ENCODE measurements around the gene BHLHE40.

Gene BHLHE40

DNA sequence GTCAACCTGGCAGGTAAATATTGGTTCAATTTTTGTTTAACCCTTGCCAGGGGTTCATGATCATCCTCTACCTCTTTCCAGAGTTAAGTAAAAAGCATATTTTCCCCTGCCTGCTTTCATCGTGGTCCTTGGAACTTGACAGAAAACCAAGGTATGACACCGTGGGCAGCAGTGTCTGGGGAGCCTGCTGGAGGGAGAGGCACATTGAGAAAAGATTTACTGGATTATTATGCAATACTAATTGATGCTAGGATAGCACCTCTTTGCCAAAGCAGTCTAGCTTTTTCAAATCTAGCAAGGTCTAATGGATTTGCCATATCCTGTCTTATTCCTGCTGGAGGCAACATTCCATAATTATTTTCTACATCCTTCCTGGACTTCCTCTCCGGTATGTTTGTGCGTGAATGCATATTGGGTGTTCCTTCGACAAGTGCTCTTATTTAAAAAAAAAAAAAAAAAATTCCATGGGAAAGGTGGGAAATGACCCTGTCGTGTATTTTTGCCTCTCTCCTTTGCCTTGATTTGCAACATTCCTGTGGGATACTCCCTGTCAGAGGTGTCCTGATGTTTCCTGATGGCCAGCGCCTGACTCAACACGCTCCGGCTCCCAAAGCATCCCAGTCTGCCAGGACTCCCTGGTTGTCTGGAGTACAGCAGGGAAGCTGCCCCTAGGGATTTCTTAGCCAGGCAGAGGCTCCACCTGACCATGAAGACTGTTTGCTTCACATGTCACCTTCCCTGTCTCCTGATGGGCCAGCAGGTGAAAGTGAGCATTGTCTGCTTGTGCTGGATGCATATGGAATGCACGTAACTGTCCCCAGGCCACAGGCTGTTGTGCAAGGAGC lies 6.3 kb downstream of the BHLHE40 start:
- no peak for DNase-seq

DNA sequence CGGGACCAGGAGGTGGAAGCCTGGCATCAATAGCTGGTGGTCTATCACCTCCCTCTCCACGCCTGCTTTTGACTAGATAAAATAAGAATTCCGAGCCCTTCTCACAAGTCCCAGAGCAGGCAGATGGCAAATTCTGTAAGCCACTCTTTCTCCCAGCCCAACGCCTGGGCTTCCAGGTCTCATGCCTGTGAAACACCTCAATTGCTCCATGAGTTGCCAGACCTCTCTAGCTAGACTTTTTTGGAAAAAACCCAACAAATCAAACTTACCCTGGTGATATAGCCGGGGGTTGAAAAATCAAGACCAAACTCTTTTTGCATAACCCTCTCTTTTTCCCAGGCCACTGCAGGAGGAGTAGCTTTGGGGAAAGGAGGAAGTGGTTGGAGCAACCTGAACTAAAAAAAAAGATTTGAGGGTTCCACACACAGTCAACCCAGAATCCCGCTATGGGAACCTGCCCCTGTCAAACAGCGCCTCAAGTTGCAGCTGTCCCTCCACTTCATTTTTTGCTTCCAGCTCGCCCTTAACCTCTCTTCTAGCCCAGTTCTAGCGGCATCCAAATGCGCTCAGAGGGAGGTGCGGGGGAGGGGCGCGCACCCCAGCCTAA lies 7.0 kb downstream of the BHLHE40 start:
- DNase-seq, result no peak

DNA sequence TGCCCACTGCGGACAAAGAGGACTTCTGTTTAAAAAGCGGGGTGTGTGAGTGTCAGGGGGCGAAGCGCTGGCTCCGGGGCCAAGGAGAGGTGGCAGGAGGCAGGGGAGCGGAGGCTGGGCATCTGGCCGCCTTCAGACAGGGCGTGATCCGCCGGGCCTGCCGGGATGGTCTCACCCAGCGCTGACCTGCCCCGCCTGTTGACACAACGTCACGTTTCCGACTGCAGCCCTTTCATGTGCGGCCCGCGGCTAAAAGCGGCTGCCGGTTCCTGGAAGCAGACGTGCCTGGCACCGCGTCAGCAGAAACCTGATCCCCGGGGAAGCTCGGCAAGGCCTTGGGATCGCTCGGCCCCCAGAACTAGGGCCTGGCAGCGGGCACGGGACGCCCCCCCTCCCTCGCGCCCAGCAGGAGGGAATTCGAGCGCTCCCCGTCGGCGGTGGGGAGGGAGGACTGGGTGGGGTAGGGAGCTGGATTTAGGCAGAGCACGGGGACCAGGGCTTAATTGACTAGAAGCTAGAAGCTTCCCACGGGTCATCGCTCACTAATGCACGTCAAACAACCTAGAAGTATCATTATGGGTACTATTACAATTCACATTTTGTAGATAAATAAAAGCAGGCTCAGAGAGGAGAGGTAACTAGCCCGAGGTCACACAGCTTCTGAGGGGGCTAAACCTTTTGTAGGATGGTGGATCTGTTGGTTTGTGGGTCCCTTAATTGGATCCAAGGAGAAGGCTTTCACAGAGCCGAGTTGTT lies 7.7 kb downstream of the BHLHE40 start:
- DNase-seq, result no peak

DNA sequence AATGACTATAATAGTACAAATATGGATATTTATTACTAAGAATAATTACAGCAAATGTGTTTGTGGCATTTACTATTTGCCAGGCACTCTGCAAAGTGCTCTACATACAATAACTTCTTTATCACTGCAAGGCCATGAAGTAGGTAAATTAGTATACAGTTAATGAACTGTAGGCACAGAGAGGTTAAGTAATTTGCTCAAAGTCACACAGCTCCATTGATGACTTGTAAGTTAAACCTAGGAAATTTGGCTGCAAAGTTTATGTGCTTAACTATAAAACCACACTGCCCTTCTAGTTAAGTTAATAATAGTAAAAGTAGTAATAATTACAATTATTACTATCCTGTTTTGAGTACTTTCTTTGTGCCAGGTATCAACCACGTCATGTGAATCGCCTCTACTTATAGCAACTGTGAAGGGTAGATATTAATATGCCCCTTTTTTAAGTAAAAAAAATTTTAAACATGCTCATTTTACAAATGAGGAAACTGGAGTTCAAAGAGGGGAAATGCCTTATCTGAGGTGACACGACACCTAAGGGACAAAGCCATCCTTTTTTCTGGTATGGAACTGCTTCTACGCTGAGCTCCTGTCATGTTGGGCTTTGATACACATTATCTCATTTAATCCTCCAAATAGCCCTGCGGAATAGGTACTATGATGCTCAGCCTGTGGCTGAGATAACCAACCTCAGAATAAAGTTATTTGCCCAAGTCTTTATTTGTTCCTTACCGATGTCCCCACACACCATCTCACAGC lies 8.5 kb downstream of the BHLHE40 start:
- DNase-seq, result no peak

DNA sequence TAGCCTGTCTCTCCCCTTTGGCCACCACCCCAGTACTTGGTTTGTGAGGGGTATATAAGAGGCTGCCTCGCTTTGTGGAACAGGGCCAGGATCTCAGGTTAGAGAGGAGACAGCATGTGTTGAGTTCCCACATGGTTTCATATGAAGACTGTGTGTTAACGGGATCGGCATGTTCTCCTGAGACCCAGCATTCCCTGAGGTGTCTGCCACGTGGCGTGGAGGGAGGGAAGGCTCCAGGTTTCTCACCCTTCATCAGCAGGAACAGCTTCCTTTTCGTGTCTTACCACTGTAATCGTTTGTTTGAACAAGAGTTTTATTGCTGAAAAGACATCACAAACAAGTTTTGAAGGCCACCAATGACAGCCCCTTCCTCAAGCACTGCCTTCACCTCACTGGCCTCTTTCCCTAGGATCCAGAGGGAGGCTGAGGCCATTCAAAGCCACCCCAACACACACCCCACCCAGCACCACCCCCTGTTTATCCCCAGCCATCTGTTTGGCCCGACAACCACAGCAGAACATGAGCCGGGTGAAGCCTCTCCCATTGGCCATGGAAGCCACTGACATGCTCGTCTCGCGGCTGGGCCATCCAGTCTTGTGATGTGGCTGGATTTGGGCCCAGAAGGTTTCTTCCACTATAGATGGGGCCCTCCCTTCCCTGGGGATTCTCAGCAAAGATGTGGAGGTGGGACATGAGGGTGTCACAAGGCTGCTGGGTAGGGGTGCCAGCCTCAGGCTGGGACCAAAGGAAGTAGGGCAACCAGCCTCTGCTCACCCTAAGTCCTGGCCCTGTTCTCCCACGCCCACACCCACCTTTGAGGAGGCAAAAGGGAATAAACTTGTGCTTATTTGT lies 10.0 kb downstream of the BHLHE40 start:
- no peak for DNase-seq

DNA sequence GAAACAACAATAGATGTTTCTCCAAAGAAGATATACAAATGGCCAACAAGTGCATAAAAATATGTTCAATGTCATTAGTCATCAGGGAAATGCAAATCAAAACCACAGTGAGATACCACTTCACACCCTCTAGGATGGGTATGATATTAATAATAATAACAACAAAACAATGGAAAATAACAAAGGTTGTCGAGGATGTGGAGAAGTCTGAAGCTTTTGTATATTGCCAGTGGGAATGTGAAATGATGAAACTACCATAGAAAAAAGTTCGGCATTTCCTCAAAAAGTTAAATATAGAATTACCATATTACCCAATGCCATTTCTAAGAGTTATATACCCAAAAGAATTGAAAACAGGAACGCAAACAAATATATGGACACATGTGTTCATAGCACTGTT lies 10.8 kb downstream of the BHLHE40 start:
- DNase-seq, result no peak

DNA sequence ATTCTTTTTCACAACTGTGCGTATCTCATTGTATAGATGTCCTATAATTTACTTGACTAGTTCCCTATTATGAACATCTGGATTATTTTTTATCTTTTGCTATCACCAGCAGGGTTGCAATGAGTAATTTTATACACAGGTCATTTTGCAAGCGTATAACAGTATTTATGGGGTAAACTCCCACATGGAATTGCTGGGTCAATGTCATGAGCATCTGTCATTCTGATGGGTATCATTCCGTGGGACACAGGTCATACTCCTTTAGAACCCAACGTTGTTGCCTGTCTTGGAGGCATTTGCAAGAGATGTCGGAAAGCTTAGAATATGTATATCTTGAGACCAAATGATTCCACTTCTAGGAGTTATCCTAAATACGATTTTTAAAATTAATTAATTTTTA lies 12.9 kb downstream of the BHLHE40 start:
- no peak for DNase-seq

DNA sequence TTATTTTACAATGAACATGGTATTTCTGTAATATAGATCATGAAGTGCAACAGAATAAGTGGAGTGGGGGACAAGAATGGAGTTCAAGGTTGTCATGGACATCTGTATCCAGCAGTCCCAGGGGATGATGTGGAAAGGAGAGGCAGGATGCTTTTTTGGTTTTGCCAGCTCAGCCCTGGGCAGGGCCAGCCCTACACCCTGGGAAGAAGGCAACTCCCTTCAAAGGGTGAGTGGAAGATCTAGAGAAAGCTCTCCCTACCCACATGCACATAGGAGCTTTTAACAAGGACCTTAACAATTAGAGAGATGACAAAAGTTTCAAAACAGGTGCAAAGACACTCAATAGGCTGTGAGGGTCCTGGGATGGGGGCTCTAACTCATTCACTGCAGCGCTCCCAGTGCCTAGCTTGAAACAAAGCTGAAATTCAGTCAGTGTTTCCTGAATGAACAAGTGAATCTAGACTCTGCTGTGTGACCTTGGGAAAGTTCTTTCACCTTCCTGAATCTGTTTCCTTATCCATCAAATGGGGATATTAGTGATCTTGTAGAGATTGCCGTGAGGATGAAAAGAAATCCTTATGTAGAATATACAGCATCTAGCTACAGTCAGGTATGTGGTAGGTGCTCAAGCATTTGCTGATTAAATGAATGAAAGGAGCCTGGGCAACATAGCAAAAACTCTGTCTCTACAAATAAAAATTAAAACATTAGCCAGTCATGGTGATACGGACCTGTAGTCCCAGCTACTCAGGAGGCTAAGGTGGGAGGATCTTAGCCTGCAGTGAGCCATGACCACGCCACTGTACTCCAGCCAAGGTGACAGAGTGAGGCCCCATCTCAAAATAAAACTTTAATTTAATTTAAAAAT lies 14.3 kb downstream of the BHLHE40 start:
- DNase-seq, result no peak

DNA sequence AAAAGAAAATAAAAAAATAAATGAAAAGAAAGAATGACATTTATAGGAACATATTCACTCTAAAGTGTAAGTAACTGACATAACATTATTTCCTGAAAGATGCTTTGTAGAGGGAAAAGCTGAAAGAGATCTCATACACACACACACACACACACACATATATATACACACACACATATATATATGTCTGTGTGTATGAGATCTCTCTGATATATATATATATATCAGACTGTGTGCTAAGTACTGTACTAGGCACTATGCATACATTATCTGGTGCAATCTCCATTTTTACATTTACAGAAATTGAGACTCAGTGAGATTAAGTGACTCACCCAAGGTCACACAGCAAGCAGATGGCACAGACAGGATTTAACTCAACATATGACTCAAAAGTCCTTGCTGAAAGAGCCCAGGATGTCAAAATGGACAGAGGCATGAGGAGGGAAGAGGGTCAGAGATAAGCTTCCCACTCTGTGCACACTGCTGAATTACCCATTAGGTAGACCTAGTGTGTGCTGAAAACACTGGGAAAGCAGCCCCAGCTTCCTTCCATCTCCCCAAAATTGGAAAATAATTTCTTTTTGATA lies 15.0 kb downstream of the BHLHE40 start:
- DNase-seq, result no peak

DNA sequence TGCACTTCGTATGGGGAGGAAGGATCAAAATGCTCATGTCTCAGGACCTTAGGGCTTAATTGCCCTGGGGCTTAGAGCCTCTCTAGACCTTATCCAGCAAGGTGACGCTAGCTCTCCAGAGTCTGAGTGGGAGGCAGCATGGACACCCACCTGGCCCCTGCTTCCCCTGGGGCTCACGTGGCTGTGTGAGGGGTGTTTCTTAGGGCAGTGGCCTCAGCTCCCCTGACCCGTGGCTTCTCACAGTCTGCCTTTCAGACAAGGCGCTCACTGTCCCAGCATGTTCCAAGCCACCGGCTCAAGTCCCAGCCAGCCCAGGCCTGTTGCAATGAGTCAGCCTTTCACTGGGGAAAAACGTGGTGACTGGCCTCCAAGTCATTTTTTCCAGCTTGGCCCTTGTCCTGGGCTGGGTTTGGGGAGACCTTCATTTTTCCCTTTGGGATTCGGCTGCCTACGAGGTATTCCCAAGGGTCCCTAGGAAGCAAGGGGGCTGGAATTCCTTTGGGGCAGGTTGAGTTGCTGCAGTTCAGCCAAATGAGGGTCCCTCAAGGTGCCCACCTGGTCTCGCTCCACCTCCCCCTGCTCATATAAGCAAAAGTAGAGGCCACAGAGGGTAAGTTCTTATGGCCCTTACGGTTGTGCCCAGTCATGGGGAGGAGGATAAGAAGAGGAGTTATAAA lies 15.7 kb downstream of the BHLHE40 start:
- DNase-seq, result no peak

DNA sequence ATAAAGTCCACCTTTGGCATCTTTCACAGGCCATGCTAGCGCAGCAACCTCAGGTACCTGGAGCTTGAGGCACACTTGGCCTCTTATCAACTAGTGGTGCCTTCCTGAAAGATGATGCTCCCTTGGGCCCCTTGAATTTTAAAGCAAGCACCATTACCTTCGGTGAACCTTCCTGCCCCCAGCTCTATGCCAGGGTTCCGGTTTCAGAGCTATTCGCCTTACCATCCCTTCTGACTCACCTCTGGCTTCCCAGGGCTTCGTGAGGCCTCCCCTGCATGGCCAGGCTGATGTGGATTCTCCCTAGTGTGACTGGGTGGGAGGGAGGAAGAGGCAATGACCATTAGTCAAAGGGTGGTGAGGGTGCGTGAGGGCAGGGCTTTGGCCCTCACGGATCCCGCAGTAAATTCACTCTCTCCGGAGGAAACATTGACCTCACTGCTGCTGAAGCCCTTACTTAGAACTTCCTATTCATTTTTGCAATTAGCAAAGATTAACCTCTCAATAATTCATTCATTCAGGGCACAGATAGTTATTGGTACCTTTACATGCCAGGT lies 16.3 kb downstream of the BHLHE40 start:
- no peak for DNase-seq

DNA sequence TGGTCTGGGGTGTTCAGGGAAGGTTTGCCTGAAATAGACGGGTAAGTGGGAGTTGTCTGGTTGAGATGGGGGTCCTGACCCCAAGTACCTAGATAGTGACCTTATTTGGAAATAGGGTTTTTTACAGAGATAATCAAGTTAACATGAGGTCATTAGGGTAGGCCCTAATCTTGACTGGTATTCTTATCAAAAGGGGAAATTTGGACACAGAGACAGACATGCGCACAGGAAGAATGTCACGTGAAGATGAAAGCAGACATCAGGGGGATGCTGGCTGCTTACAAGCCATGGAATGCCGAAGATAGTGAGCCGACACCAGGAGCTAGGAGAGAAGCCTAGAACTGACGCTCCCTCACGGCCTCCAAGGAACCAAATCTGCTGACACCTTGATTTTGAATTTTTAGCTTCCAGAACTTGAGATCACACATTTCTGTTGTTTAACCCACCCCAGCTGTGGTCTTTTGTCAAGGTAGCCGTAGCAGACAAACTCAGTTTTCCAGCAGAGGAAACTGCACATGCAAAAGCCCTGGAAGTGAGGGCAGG lies 17.1 kb downstream of the BHLHE40 start:
- DNase-seq, result no peak

DNA sequence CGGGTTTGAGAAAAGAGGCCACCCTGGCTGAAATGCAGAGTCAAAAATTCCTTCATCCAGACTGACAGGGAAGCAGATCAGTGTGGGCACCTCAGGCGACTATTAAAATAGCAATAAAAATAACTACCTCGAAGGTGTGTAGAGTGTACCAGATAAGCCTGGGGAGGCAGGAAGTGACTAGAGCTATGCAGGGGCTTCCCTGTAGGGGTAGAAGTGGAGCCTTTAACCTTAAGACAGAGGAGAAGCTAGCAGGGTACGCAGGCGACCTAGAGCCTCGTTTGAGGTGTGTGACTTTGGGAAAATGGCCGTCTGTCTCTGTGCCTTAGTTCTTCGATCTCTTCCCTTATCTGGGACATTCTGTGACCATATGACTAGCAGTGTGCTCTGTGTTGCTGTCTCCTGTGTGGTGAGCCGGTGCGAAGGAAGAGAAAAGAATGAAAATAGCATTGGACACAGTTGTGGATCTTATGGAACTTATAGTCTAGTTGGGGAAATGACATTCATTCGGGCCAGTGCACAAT lies 17.6 kb downstream of the BHLHE40 start:
- DNase-seq, result no peak

DNA sequence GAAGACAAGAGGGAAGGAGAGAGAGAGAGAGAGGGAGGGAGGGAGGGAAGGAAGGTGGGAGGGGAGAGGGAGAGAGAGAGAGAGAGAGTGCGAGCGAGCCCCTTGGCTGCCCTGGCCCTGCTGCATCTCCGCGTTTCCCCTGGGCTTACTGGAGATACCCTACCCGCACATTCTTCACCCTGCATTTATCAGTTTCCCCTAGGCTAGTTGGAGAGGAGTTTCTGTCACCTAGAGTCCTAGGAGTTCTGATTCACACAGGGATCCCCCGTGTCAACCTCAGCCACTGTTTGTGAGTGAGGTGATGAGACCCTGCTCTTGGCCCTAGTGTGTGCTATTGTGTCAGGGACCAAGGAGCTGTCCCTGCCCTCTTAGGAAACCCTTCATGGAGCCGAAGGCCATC lies 18.7 kb downstream of the BHLHE40 start:
- no peak for DNase-seq

DNA sequence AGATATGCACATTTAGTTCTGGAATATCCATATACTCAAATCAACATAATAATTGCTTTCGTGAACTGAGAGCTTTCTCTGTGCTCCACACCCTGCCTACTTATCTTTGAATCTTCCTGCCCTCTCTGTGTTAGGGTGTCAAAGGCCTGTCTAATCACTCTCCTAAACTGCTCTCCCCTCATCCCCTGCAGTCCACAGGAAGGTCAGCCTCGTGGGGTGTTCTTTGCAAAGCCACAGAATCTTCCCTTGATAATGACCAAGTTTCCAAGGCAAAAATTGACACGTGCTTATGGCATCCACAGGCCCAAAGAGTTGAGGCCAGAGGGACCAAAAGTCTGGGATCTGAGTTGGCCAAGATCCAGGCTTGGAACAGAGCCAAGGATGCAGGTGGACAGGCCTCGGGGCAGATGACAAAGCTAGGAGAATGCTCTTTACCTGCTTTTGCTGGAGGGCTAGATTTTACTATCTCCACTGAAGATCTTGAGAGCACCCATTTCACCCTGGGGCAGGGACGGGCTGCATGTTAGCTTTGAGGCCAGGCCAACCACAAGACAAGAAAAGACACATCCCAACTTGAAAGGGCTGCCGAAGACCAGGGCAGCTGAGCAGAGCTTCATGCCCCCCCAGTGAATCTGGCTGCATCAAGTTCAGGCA lies 20.4 kb downstream of the BHLHE40 start:
- DNase-seq, result no peak

DNA sequence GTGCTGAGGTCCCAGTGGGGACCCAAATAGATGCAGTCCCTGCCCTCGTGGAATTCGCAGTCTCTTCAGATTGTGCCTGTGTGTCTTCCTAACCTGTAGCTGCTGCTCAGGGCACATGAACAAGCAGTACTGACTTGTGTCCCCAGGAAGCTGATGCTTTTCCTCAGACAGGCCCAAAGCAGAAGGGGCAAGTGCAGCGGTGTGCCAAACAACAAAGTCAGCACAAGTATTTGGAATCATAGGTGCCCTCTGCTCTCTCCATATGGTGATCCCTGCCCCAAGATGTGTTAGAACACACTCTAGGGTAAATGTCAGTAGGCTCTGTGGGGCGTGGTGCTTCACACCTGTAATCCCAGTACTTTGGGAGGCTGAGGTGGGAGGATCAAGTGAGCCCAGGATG lies 21.9 kb downstream of the BHLHE40 start:
- DNase-seq, result no peak

DNA sequence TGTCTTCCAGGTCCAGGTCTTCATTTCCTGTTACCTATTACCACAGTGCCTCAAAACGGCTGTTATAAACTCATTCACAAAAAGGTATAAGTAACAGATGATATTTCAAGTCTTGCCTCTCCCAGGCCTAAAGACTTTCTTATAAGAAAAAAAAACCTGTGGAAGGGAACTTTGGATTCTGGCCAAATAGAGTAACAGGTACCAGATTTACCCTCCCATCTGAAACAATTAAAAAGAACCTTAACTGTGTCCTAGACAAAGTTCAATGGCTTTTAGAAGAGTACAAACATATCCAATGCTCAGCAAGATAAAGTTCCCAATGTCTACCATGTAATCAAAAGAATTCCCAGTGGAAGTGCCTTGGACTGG lies 22.6 kb downstream of the BHLHE40 start:
- no peak for DNase-seq

DNA sequence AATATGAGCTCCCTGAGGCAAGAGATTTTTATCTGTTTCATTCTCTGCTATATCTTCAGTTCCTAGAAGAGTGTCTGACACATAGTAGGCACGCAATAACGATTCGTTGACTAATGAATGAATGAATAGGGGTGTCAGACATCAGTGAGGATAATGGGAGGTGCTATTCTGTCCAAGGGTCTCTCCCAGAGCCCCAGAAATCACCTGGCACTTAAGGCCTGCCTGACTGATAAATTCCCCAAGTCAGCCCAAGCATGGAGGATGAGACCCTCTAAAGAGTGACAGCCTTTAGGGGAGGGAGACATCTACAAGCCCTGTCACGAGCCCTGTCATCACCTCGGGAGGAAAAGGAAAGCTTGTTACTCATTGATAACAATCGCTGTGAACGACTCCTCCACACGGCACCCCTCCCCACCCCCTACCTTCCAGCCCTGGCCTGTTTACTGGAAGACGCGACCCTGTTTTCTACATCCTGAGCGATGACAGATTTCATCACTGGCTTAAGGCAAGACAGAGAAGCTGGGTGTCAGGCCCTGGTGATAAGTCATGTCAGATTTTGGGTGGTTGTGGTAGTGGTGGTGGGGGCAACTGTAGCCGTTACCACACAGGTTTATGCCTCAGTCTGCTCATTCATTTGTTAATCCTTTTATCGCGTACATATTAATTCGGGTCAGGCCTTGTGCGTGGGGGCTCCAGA lies 23.1 kb downstream of the BHLHE40 start:
- no peak for DNase-seq
